H9 (cell line): ENCODE data around the gene DSEL. TPM values are rescaled to one million over a fixed set of nuclear protein-coding genes. Genes with fewer than 3 reads are reported as not detected.
A peak's percentile ranks its signal among the peaks of the same experiment; 100 is the strongest.

ENCODE experiments used
- DNase-seq: peaks from one replicate; pipeline ENCODE4 v3.0.0-alpha.2; 2017
- H2AFZ ChIP-seq: one replicate; pipeline ENCODE4 v1.6.1; 2013; ENCODE audit warnings: mild to moderate bottlenecking, low read length, control low read depth, moderate library complexity
- H2AK5ac ChIP-seq: 2 replicates; pipeline ENCODE4 v1.6.1; 2013; ENCODE audit warnings: low read length, control low read depth, mixed read lengths; ENCODE audit not compliant: insufficient read length
- H2BK120ac ChIP-seq: one replicate; pipeline ENCODE4 v1.6.1; 2013; ENCODE audit warnings: low read depth, mild to moderate bottlenecking, low read length, control low read depth, inconsistent platforms; ENCODE audit not compliant: poor library complexity, severe bottlenecking
- H2BK12ac ChIP-seq: 2 replicates; pipeline ENCODE4 v1.6.1; 2013; ENCODE audit warnings: low read length, control low read depth, mixed read lengths, low read depth; ENCODE audit not compliant: insufficient read length
- H2BK15ac ChIP-seq: 2 replicates; pipeline ENCODE4 v1.6.1; 2013; ENCODE audit warnings: low read depth, low read length, control low read depth
- H2BK20ac ChIP-seq: one replicate; pipeline ENCODE4 v1.6.1; 2013; ENCODE audit warnings: low read depth, mild to moderate bottlenecking, low read length, control low read depth, inconsistent platforms; ENCODE audit not compliant: poor library complexity, severe bottlenecking
- H2BK5ac ChIP-seq: 2 replicates; pipeline ENCODE4 v1.6.1; 2013; ENCODE audit warnings: low read length, control low read depth, mixed read lengths; ENCODE audit not compliant: insufficient read length
- H3K14ac ChIP-seq: 2 replicates; pipeline ENCODE4 v1.6.1; 2013; ENCODE audit warnings: low read length, control low read depth; ENCODE audit not compliant: insufficient read depth
- H3K18ac ChIP-seq: 2 replicates; pipeline ENCODE4 v1.6.1; 2013; ENCODE audit warnings: low read depth, mild to moderate bottlenecking, mixed read lengths, low read length, control low read depth; ENCODE audit not compliant: insufficient read length
- H3K23ac ChIP-seq: 2 replicates; pipeline ENCODE4 v1.6.1; 2013; ENCODE audit warnings: low read length, control low read depth, mixed read lengths, low read depth; ENCODE audit not compliant: insufficient read length
- H3K23me2 ChIP-seq: 2 replicates; pipeline ENCODE4 v1.6.1; 2013; ENCODE audit warnings: low read depth, mild to moderate bottlenecking, mixed read lengths, low read length, control low read depth; ENCODE audit not compliant: insufficient read length, poor library complexity, severe bottlenecking
- H3K27ac ChIP-seq: 2 replicates; pipeline ENCODE4 v1.5.1; 2013; ENCODE audit warnings: low read length, control low read depth, mixed read lengths, low read depth; ENCODE audit not compliant: insufficient read length
- H3K27me3 ChIP-seq: 2 replicates; pipeline ENCODE4 v1.6.1; 2013; ENCODE audit warnings: low read length, control low read depth, inconsistent platforms; ENCODE audit not compliant: insufficient read depth
- H3K4ac ChIP-seq: 2 replicates; pipeline ENCODE4 v1.6.1; 2013; ENCODE audit warnings: low read depth, mild to moderate bottlenecking, control low read depth, inconsistent platforms, low read length, moderate library complexity
- H3K4me1 ChIP-seq: 2 replicates; pipeline ENCODE4 v1.6.1; 2013; ENCODE audit warnings: low read length, control low read depth, inconsistent platforms; ENCODE audit not compliant: insufficient read depth
- H3K4me2 ChIP-seq: 2 replicates; pipeline ENCODE4 v1.6.1; 2013; ENCODE audit warnings: low read length, control low read depth, mixed read lengths; ENCODE audit not compliant: insufficient read length, insufficient read depth
- H3K56ac ChIP-seq: 2 replicates; pipeline ENCODE4 v1.6.1; 2013; ENCODE audit warnings: low read depth, mild to moderate bottlenecking, mixed read lengths, low read length, control low read depth; ENCODE audit not compliant: insufficient read length
- H3K79me1 ChIP-seq: 2 replicates; pipeline ENCODE4 v1.6.1; 2013; ENCODE audit warnings: low read depth, mild to moderate bottlenecking, moderate library complexity, low read length, control low read depth, inconsistent platforms; ENCODE audit not compliant: insufficient read depth, poor library complexity, severe bottlenecking
- H3K79me2 ChIP-seq: 2 replicates; pipeline ENCODE4 v1.6.1; 2013; ENCODE audit warnings: low read length, control low read depth, inconsistent platforms; ENCODE audit not compliant: insufficient read depth
- H3K9ac ChIP-seq: 2 replicates; pipeline ENCODE4 v1.6.1; 2013; ENCODE audit warnings: low read length, control low read depth, mixed read lengths; ENCODE audit not compliant: insufficient read length; ENCODE audit errors: extremely low read depth
- H3K9me3 ChIP-seq: one replicate; pipeline ENCODE4 v1.6.1; 2013; ENCODE audit warnings: low read depth, low read length, inconsistent platforms; ENCODE audit not compliant: control insufficient read depth
- H3T11ph ChIP-seq: one replicate; pipeline ENCODE4 v1.6.1; 2013; ENCODE audit warnings: mild to moderate bottlenecking, low read length, control low read depth, inconsistent platforms
- H4K20me1 ChIP-seq: one replicate; pipeline ENCODE4 v1.6.1; 2013; ENCODE audit not compliant: control insufficient read depth, insufficient read length, insufficient read depth
- H4K5ac ChIP-seq: 2 replicates; pipeline ENCODE4 v1.6.1; 2013; ENCODE audit warnings: low read depth, mild to moderate bottlenecking, mixed read lengths, low read length, control low read depth; ENCODE audit not compliant: insufficient read length
- H4K8ac ChIP-seq: replicated peaks from 2 replicates; pipeline ENCODE4 v1.6.1; 2013; ENCODE audit warnings: low read length, control low read depth, mixed read lengths, low read depth; ENCODE audit not compliant: insufficient read length
- H4K91ac ChIP-seq: 2 replicates; pipeline ENCODE4 v1.6.1; 2013; ENCODE audit warnings: low read depth, mild to moderate bottlenecking, moderate library complexity, mixed read lengths, low read length, control low read depth; ENCODE audit not compliant: insufficient read length
- H3K27ac Mint-ChIP-seq, 3 experiments: 2 replicates in 2 of 3; 3 replicates in 1 of 3; pipeline ENCODE4 v1.8.0; 2020 to 2021; ENCODE audit warnings: mixed read lengths in 3 of 3, mild to moderate bottlenecking in 1 of 3, moderate library complexity in 1 of 3
- H3K27me3 Mint-ChIP-seq: 2 replicates; pipeline ENCODE4 v1.8.0; 2021; ENCODE audit warnings: low read depth, mild to moderate bottlenecking, moderate library complexity, mixed read lengths
- H3K36me3 Mint-ChIP-seq, 3 experiments: 2 replicates in 2 of 3; 3 replicates in 1 of 3; pipeline ENCODE4 v1.8.0; 2020 to 2021; ENCODE audit warnings: low read depth in 3 of 3, mixed read lengths in 3 of 3; ENCODE audit not compliant: insufficient read depth in 1 of 3
- H3K4me1 Mint-ChIP-seq, 2 experiments: 2 replicates each; pipeline ENCODE4 v1.8.0; 2020; ENCODE audit warnings: mixed read lengths in 2 of 2
- H3K4me3 Mint-ChIP-seq, 2 experiments: 2 replicates in 1 of 2; 3 replicates in 1 of 2; pipeline ENCODE4 v1.8.0; 2020 to 2021; ENCODE audit warnings: mild to moderate bottlenecking in 2 of 2, mixed read lengths in 2 of 2, moderate library complexity in 1 of 2
- H3K9me3 Mint-ChIP-seq, 2 experiments: 2 replicates in 1 of 2; 3 replicates in 1 of 2; pipeline ENCODE4 v1.8.0; 2020; ENCODE audit warnings: mild to moderate bottlenecking in 2 of 2, mixed read lengths in 2 of 2, moderate library complexity in 1 of 2
- CTCF ChIP-seq: fragments of 200-600 bp; sonication (generic); conservative IDR thresholded peaks from 3 replicates; pipeline ENCODE4 v1.8.0; 2021; ENCODE audit warnings: antibody characterized with exemption, mild to moderate bottlenecking
- WGBS: extraction: QIAGEN DNeasy Blood & Tissue Kit; methylation state at CpG from one replicate; pipeline ENCODE4 v1.1.7; 2013; ENCODE audit warnings: missing lambda C conversion rate, low lambda C conversion rate, mixed read lengths; ENCODE audit not compliant: insufficient read length; ENCODE audit errors: extremely low coverage; 5-methylcytosine and 5-hydroxymethylcytosine counted together
- total RNA-seq: library from RNA; stranded (reverse); gene quantifications from 2 replicates; pipeline ENCODE4 v1.2.1, GENCODE V29; 2021

Gene DSEL
- total RNA-seq, 1 experiment from 2014 or later: 6.0 TPM

DNA sequence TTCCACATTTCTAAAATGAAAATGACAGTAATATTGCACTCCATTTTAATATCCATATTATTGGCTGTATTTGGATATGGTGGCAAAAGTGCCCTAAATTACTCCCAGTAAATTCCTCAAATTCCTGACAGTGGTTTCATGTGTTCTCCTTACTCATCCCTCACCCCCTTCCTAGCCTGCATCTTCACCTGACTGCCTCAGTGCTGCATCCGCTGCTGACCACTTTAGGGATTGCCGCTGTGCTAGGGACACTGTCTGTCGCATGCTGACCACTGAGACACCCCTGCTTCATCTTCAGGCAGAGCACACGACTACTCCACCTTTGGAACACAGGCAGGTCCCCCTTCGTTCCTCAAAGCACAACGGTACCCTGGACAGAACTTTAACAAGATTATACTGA lies 32.6 kb downstream of the DSEL start:
- no peak overlapping the region for H3K4me2 ChIP-seq
- no peak overlapping the region for H2BK15ac ChIP-seq
- H3K14ac ChIP-seq: no peak overlapping the region
- H3K79me2 ChIP-seq: no peaks in the 10 kb centered on the region
- H3K4me1 Mint-ChIP-seq: peaks cover 11% of the 10 kb centered on the region in 2 experiments
- no peaks in the 10 kb centered on the region for H3K9me3 Mint-ChIP-seq
- peak overlapping the region; percentile 35 for H3K18ac ChIP-seq
- no peaks in the 10 kb centered on the region for H4K20me1 ChIP-seq
- no peak for TF ChIP-seq CTCF
- H3K27me3 Mint-ChIP-seq: peaks cover 61% of the 10 kb centered on the region
- no peak overlapping the region for H3K56ac ChIP-seq
- peaks cover 11% of the 10 kb centered on the region for H3K27me3 ChIP-seq
- H3K36me3 Mint-ChIP-seq: no peaks in the 10 kb centered on the region
- no peak overlapping the region for H2AK5ac ChIP-seq
- H3K4me3 Mint-ChIP-seq: no peak overlapping the region
- no CpG with 5 or more reads among the region's 6 CpGs for WGBS
- H2AFZ ChIP-seq: no peak overlapping the region
- no peaks in the 10 kb centered on the region for H3K23me2 ChIP-seq
- no peak overlapping the region for H4K8ac ChIP-seq
- no peak overlapping the region; a peak in 1 of 7 replicates for H3K27ac Mint-ChIP-seq
- H2BK12ac ChIP-seq: no peak overlapping the region
- H2BK120ac ChIP-seq: no peak overlapping the region
- no peaks in the 10 kb centered on the region for H3K9me3 ChIP-seq
- no peak overlapping the region for H2BK5ac ChIP-seq
- H4K91ac ChIP-seq: no peak overlapping the region
- no peak overlapping the region for H4K5ac ChIP-seq
- no peak overlapping the region for H3K27ac ChIP-seq
- no peak overlapping the region for H3K4ac ChIP-seq
- no peak overlapping the region for H2BK20ac ChIP-seq
- H3K23ac ChIP-seq: no peak overlapping the region
- H3K9ac ChIP-seq: no peak overlapping the region
- H3K79me1 ChIP-seq: no peaks in the 10 kb centered on the region
- no peaks in the 10 kb centered on the region; the same call in 1 of the 2 replicates for H3K4me1 ChIP-seq
- H3T11ph ChIP-seq: no peak overlapping the region
- no peak for DNase-seq
